K562 (cell line): ENCODE results near the gene C6orf89. TPM values are rescaled to one million over a fixed set of nuclear protein-coding genes. Genes with fewer than 3 reads are reported as not detected.

Source experiments
- ATF1 ChIP-seq, 2 experiments: fragments of 450-650 bp in 1 of 2; IDR thresholded peaks; 2 replicates each; pipeline ENCODE4 v1.6.1; 2016; ENCODE audit warnings: missing compliant biosample characterization in 1 of 2, missing genetic modification characterization in 1 of 2
- CUX1 ChIP-seq: fragments of 200-800 bp; sonication (Bioruptor generic); IDR thresholded peaks from 2 replicates; pipeline ENCODE4 v1.6.1; 2016; ENCODE audit warnings: missing genetic modification characterization, missing compliant biosample characterization
- FOXJ2 ChIP-seq: fragments of 200-800 bp; sonication (Bioruptor generic); IDR thresholded peaks from 2 replicates; pipeline ENCODE4 v1.6.1; 2016; ENCODE audit warnings: missing genetic modification characterization, missing compliant biosample characterization
- KDM5B ChIP-seq: fragments of 200-600 bp; sonication (generic); IDR thresholded peaks from 2 replicates; pipeline ENCODE4 v1.6.1; 2012; ENCODE audit warnings: low read depth, mild to moderate bottlenecking, moderate library complexity, low read length, control low read depth, inconsistent platforms; ENCODE audit not compliant: insufficient replicate concordance
- NFIC ChIP-seq: fragments of 450-650 bp; IDR thresholded peaks from 2 replicates; pipeline ENCODE4 v1.6.1; 2017; ENCODE audit warnings: mild to moderate bottlenecking, inconsistent platforms
- PTBP1 ChIP-seq: fragments of 200-400 bp; formaldehyde crosslinking; IDR thresholded peaks from 2 replicates; pipeline ENCODE4 v1.6.1; 2017; ENCODE audit warnings: low read depth, low read length
- RREB1 ChIP-seq: fragments of 250-450 bp; sonication (Bioruptor Pico); IDR thresholded peaks from 2 replicates; pipeline ENCODE4 v1.4.0; 2020
- SMAD3 ChIP-seq: fragments of 450-650 bp; formaldehyde crosslinking; conservative IDR thresholded peaks from 2 replicates; pipeline ENCODE4 v1.4.0; 2020; ENCODE audit warnings: mild to moderate bottlenecking
- ZNF121 ChIP-seq: sonication (generic); formaldehyde crosslinking; conservative IDR thresholded peaks from 2 replicates; pipeline ENCODE4 v1.8.0; 2022; ENCODE audit warnings: missing genetic modification reagents
- ZNF398 ChIP-seq: fragments of 250-450 bp; sonication (Bioruptor Pico); IDR thresholded peaks from 2 replicates; pipeline ENCODE4 v1.8.0; 2021; ENCODE audit warnings: moderate library complexity, mild to moderate bottlenecking, inconsistent platforms
- polyA plus RNA-seq, 8 experiments: library from polyadenylated mRNA; depleted of rRNA in 4 of 8; stranded (reverse) in 5 of 8; unstranded in 3 of 8; fragments of >200 nt; fragmentation: Nextera tagmentation in 2 of 8; fragmentation: Illumina TruSeq in 1 of 8; extraction: Ambion mirVana in 2 of 8; extraction: Trizol in 1 of 8; gene quantifications; 2 replicates each; pipeline versions ENCODE4 v1.2.1 to v1.2.3, GENCODE V29; 2011 to 2014; ENCODE audit warnings: inconsistent platforms in 1 of 8, missing spikeins in 1 of 8
- total RNA-seq, 7 experiments: library from RNA; depleted of rRNA in 6 of 7; stranded (reverse); fragments of >200 nt in 6 of 7; fragmentation: Illumina TruSeq in 2 of 7; extraction: Trizol in 2 of 7; gene quantifications; 2 replicates each; pipeline versions ENCODE4 v1.2.1 to v1.2.3, GENCODE V29; 2011 to 2021; ENCODE audit warnings: low replicate concordance in 1 of 7

The C6orf89 gene
- total and polyA plus RNA-seq, 9 of the 15 experiments (the other 6 are each of a cell fraction or from before 2014, with no cell fraction given) = 35.2 to 111 (median 58.5) TPM

- TF ChIP-seq RREB1 = no peak
- TF ChIP-seq ZNF398 = no peak
- no peak for TF ChIP-seq NFIC
- no peak for TF ChIP-seq SMAD3 (CRISPR knock-in tag)
- no peak for TF ChIP-seq ATF1 (CRISPR knock-in tag; IDR thresholded peaks at IDR 0.05)
- no peak for TF ChIP-seq ATF1 (tag; IDR thresholded peaks at IDR 0.05)
- TF ChIP-seq ZNF121 = no peak
- no peak for TF ChIP-seq FOXJ2 (tag)
- TF ChIP-seq KDM5B = no peak
- no peak for TF ChIP-seq CUX1 (CRISPR knock-in tag)
- TF ChIP-seq PTBP1 = no peak
These were observed 87.9 kb downstream of the C6orf89 start (continued) for GRCh38 chr6:36973647-36974046.
